ENCODE data around the gene ARMC9.

The ARMC9 gene

DNA sequence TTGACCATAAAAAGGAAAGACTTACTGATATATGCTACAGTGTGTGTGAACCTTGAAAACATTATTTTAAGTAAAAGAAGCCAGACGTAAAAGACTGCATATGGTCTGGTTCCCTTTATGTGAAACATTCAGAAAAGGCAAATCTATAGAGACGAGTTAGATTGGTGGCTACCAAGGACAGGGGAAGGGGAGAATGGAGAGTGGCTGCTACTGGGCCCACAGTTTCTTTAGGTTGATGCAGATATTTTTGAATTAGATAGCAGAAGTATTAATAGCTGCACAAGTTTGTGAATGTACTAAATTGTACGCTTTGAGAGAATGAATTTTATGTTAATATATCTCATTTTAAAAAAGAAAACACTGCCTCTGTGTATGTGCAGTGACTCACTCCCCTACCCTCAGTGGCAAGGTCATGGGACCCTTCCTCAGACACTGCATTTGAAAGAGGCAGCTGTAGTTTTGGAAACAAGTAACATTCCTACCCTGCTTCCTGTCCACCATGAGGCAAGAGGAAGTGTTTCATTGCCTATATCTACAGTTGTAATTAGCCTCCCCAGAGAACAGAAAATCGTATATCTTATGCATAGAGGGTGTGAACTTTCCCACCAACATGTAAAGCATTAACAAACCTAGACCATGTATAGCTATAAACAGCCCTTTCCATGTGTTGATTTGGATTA, 29.8 kb upstream of the ARMC9 start:
- TF ChIP-seq TAF1 (IDR thresholded peaks at IDR 0.05; ENCODE audit: borderline replicate concordance, insufficient read depth, low read length) (no peak), POLR2AphosphoS5 (IDR thresholded peaks at IDR 0.05; ENCODE audit: low read depth, low read length) (no peak), REST (IDR thresholded peaks at IDR 0.05; ENCODE audit: insufficient read depth in 1 of 2, low read depth in 2 of 2, low read length in 2 of 2) (no peak), FOXP2 (optimal IDR thresholded peaks at IDR 0.05; ENCODE audit: borderline replicate concordance, extremely low read depth, extremely low read length, insufficient read depth) (no peak), SIN3A (IDR thresholded peaks at IDR 0.05; ENCODE audit: borderline replicate concordance, insufficient read depth, low read length) (no peak)

DNA sequence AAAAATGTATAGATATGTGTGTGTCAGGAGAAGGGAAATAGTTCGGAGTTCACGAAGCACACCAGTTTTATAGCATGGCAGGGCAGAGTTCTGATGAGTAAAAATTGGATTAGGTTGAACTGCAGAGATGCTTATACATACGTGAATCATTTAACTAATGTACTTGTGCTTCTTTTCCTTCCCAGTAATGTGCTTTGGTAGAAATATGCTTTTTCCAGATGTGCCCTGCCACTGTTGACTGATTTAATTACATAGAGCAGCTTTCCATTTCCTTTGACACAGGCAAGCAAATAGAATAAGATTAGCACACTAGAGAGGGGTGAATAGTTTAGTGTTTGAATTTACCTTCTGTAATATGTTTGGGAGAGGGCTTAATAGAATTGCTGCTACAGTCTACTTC, 28.9 kb upstream of the ARMC9 start:
- TF ChIP-seq POLR2AphosphoS5 (IDR thresholded peaks at IDR 0.05; ENCODE audit: low read depth, low read length) (no peak), REST (IDR thresholded peaks at IDR 0.05; ENCODE audit: insufficient read depth in 1 of 2, low read depth in 2 of 2, low read length in 2 of 2) (no peak), FOXP2 (optimal IDR thresholded peaks at IDR 0.05; ENCODE audit: borderline replicate concordance, extremely low read depth, extremely low read length, insufficient read depth) (no peak), TAF1 (IDR thresholded peaks at IDR 0.05; ENCODE audit: borderline replicate concordance, insufficient read depth, low read length) (no peak), SIN3A (IDR thresholded peaks at IDR 0.05; ENCODE audit: borderline replicate concordance, insufficient read depth, low read length) (no peak)

DNA sequence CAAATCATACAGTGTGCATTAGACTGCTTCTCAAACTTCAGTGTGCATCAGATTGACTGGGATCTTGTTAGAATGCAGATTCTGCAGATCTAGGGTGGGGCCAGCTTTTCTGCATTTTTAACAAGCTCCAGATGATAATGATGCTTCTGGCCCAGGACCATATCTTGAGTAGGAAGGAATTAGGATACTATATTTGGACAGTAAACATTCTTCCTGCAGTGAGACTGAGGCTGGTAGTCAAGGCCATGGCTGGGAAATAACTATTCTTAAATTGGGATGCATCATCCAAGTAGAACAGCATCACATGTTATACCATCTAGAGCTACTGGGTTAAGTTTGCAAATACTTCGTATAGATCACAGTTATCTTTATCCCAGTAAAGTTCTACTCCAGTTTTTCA, 28.4 kb upstream of the ARMC9 start:
- TF ChIP-seq POLR2AphosphoS5 (IDR thresholded peaks at IDR 0.05; ENCODE audit: low read depth, low read length): no peak
- TF ChIP-seq FOXP2 (optimal IDR thresholded peaks at IDR 0.05; ENCODE audit: borderline replicate concordance, extremely low read depth, extremely low read length, insufficient read depth): no peak
- TF ChIP-seq SIN3A (IDR thresholded peaks at IDR 0.05; ENCODE audit: borderline replicate concordance, insufficient read depth, low read length): no peak
- TF ChIP-seq REST (IDR thresholded peaks at IDR 0.05; ENCODE audit: insufficient read depth in 1 of 2, low read depth in 2 of 2, low read length in 2 of 2): no peak
- TF ChIP-seq TAF1 (IDR thresholded peaks at IDR 0.05; ENCODE audit: borderline replicate concordance, insufficient read depth, low read length): no peak

- TF ChIP-seq POLR2AphosphoS5 (IDR thresholded peaks at IDR 0.05; ENCODE audit: low read depth, low read length): no peak
- TF ChIP-seq TAF1 (IDR thresholded peaks at IDR 0.05; ENCODE audit: borderline replicate concordance, insufficient read depth, low read length): no peak
- no peak for TF ChIP-seq SIN3A (IDR thresholded peaks at IDR 0.05; ENCODE audit: borderline replicate concordance, insufficient read depth, low read length)
Observed at GRCh38 chr2:231172025-231172424, 26.4 kb upstream of the ARMC9 start.

GRCh38 chr2:231174211-231174651, 24.2 kb upstream of the ARMC9 start:
- TF ChIP-seq SIN3A (IDR thresholded peaks at IDR 0.05; ENCODE audit: borderline replicate concordance, insufficient read depth, low read length) (no peak), POLR2AphosphoS5 (IDR thresholded peaks at IDR 0.05; ENCODE audit: low read depth, low read length) (no peak), REST (IDR thresholded peaks at IDR 0.05; ENCODE audit: insufficient read depth in 1 of 2, low read depth in 2 of 2, low read length in 2 of 2) (no peak), FOXP2 (optimal IDR thresholded peaks at IDR 0.05; ENCODE audit: borderline replicate concordance, extremely low read depth, extremely low read length, insufficient read depth) (no peak), TAF1 (IDR thresholded peaks at IDR 0.05; ENCODE audit: borderline replicate concordance, insufficient read depth, low read length) (no peak)

All from PFSK-1 (cell line).